Right atrium auricular region (tissue), 2 donors: ENCODE data around the gene MRPS14. TPM values are rescaled to one million over a fixed set of nuclear protein-coding genes. Genes with fewer than 3 reads are reported as not detected.
"Not testable (repeated sequence)": the region's sequence is repeated elsewhere in the genome, so short reads cannot be mapped to it uniquely, and the experiment has no call there.

Source experiments
- DNase-seq: peaks from one replicate; pipeline ENCODE4 v3.0.0-alpha.2; 2019; ENCODE audit warnings: low spot score
- H3K27ac ChIP-seq, 2 donors: fragments of 200-600 bp; sonication (generic); 1 replicate in 1 of 2; 2 replicates in 1 of 2; pipeline ENCODE4 v1.5.1; 2016 to 2019
- H3K27me3 ChIP-seq, 2 donors: fragments of 200-600 bp; sonication (generic); one replicate each; pipeline versions ENCODE4 v1.5.1 to v1.6.0; 2017 to 2019
- H3K36me3 ChIP-seq: fragments of 200-600 bp; sonication (generic); one replicate; pipeline ENCODE4 v1.5.1; 2016
- H3K4me1 ChIP-seq, 2 donors: fragments of 200-600 bp; sonication (generic); one replicate each; pipeline versions ENCODE4 v1.5.1 to v1.6.0; 2017 to 2019
- H3K4me3 ChIP-seq, 2 donors: fragments of 200-600 bp; sonication (generic); 1 replicate in 1 of 2; 2 replicates in 1 of 2; pipeline ENCODE4 v1.5.1; 2017 to 2019; ENCODE audit warnings: mild to moderate bottlenecking in 1 of 2, moderate library complexity in 1 of 2
- H3K9me3 ChIP-seq, 2 donors: fragments of 200-600 bp; sonication (generic); one replicate each; pipeline ENCODE4 v1.5.1; 2019
- total RNA-seq, 2 donors: library from RNA; depleted of rRNA; stranded (reverse); fragments of >200 nt; gene quantifications; one replicate each; pipeline ENCODE4 v1.1.0, GENCODE V29; 2016
- TF ChIP-seq, protein P1 (sequence below), 2 donors: fragments of 200-600 bp; sonication (generic); IDR thresholded peaks; one replicate each; pipeline ENCODE4 v1.5.1; 2019; ENCODE audit warnings: antibody characterized with exemption in 2 of 2

Gene MRPS14
- total RNA-seq, 2 donors from 2014 or later = 14.8 to 16.7 TPM

DNA sequence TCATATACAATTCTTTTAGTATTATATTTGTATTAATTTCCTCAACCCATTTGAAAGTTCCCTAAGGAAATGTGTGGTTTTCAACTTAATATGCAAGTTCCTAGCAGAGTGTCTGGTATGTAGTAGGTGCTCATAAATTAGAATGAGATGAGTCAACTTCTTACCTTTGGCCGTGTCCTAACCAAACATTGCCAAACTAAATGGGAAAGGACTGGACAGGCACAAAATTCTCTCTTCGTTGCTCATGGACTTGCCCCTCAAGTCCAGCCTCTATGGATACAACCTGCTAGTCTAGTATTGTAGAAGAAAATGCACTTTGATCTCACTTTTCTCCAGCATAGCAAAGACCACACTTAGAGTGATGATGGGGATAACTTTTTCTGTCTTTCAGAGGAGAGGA lies 11.6 kb upstream of the MRPS14 start:
- no peaks in the 10 kb centered on the region for H3K4me1 ChIP-seq
- H3K9me3 ChIP-seq = no peaks in the 10 kb centered on the region
- H3K4me3 ChIP-seq = no peak overlapping the region
- no peak for DNase-seq
- H3K27ac ChIP-seq = no peak overlapping the region
- TF ChIP-seq, protein P1, sequence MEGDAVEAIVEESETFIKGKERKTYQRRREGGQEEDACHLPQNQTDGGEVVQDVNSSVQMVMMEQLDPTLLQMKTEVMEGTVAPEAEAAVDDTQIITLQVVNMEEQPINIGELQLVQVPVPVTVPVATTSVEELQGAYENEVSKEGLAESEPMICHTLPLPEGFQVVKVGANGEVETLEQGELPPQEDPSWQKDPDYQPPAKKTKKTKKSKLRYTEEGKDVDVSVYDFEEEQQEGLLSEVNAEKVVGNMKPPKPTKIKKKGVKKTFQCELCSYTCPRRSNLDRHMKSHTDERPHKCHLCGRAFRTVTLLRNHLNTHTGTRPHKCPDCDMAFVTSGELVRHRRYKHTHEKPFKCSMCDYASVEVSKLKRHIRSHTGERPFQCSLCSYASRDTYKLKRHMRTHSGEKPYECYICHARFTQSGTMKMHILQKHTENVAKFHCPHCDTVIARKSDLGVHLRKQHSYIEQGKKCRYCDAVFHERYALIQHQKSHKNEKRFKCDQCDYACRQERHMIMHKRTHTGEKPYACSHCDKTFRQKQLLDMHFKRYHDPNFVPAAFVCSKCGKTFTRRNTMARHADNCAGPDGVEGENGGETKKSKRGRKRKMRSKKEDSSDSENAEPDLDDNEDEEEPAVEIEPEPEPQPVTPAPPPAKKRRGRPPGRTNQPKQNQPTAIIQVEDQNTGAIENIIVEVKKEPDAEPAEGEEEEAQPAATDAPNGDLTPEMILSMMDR (IDR thresholded peaks at IDR 0.05) = no peak
- no peaks in the 10 kb centered on the region for H3K36me3 ChIP-seq
- no peaks in the 10 kb centered on the region for H3K27me3 ChIP-seq

DNA sequence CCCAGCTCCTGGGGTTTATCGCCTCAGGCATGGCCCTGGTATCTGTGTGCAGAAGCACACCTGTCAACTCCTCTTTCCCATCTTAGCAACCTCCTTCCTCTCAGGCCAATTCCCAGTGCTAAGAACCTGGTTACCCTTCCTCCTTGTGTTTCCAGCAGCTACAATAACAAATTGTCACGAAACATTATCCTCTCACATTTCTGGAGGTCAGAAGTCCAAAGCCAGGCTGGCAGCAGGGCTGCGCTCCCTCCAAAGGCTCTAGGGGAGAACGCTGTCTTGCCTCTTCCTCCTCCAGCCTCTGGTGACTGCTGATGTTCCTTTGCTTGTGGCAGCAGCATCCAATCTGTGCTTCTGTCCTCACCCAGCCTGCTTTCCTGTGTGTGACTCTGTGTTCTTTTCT lies 10.7 kb upstream of the MRPS14 start:
- TF ChIP-seq, protein P1 (IDR thresholded peaks at IDR 0.05) = no peak
- Histone ChIP-seq H3K4me1 (no peaks in the 10 kb centered on the region), H3K36me3 (no peaks in the 10 kb centered on the region), H3K4me3 (no peak overlapping the region), H3K27me3 (no peaks in the 10 kb centered on the region), H3K27ac (no peak overlapping the region), H3K9me3 (no peaks in the 10 kb centered on the region)
- no peak for DNase-seq

DNA sequence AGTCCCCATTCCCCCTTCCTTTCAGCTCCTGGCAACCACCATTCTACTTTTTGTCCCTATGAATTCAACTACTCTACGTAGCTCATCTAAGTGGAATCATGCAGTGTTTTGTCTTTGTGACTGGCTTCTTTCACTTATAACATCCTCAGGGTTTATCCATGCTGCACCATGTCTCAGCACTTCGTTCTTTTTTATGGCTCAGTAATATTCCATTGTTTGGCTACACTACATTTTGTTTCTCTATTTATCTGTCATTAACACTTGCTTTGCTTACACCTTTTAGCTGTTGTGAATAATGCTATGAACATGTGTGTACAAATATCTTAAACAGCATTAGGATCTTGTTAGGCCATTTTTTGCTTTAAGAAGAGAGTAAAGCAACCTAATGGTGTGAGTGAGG lies 1.5 kb upstream of the MRPS14 start:
- Histone ChIP-seq H3K27ac (no peak overlapping the region), H3K27me3 (no peaks in the 10 kb centered on the region), H3K36me3 (no peaks in the 10 kb centered on the region), H3K4me1 (peaks cover 0 to 14% of the 10 kb centered on the region in 2 donors), H3K9me3 (no peaks in the 10 kb centered on the region), H3K4me3 (no peak overlapping the region)
- TF ChIP-seq, protein P1 (IDR thresholded peaks at IDR 0.05) = no peak
- DNase-seq = no peak

DNA sequence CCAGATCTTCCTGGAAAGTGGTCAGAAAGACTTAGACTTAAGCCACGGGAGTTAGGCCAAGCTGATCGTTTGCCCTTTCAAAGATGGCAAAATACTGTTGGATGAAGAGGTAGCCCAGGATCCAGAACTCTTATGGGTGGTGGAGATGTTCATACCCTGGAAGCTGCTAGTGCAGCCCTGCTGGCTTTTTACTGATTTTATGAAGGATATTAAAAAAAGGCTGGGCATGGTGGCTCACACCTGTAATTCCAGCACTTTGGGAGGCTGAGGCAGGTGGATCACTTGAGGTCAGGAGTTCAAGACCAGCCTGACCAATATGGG lies 657 bp upstream of the MRPS14 start:
- DNase-seq, H3K27me3 ChIP-seq, H3K9me3 ChIP-seq, H3K36me3 ChIP-seq: not testable (repeated sequence)
- Histone ChIP-seq H3K27ac (peak overlapping the region; percentile 77 to 87), H3K4me3 (peak overlapping the region; percentile 84 to 86), H3K4me1 (peaks cover 0 to 14% of the 10 kb centered on the region in 2 donors)

DNA sequence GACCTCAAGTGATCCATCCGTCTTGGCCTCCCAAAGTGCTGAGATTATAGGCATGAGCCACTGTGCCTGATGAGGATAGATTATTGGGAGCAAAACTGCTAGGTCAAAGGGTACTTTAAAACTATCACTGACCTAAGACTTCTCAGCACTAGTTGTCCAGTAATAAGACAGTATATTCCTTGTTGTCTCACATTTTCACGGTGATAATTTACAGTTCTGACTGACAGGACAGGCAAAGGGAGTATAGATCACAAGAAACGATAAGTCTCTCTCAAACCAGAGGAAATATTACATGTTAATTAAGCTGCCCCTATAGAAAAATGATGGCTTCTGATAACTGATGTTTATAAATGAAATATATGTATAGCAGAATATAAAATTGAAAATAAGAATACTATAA lies 3.7 kb downstream of the MRPS14 start:
- no peak overlapping the region for H3K4me3 ChIP-seq
- H3K9me3 ChIP-seq = no peaks in the 10 kb centered on the region
- DNase-seq = no peak
- H3K27me3 ChIP-seq = no peaks in the 10 kb centered on the region
- TF ChIP-seq, protein P1 (IDR thresholded peaks at IDR 0.05) = no peak
- H3K27ac ChIP-seq = no peak overlapping the region
- H3K36me3 ChIP-seq = peaks cover 35% of the 10 kb centered on the region
- H3K4me1 ChIP-seq = peaks cover 0 to 14% of the 10 kb centered on the region in 2 donors

DNA sequence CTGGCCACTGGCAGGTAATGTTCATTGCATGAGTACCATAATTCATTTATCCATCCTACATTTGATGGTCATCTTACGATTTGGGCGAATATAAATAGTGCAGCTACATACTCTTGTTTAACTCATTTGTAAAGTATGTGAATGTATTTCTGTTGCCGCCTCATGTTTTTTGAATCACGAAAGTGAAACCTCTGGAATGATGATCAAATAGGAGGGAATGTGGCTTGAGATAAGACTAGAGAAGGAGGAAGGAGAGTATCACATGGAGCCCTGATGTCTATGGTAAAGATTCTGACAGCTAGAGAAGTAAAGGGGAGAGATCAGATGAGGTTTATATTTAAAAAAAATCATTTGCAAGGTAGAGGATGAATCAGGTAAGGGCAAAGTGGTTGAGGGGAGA lies 8.0 kb downstream of the MRPS14 start:
- no peak overlapping the region for H3K4me3 ChIP-seq
- TF ChIP-seq, protein P1 (IDR thresholded peaks at IDR 0.05) = no peak
- DNase-seq = no peak
- no peaks in the 10 kb centered on the region for H3K9me3 ChIP-seq
- no peaks in the 10 kb centered on the region for H3K27me3 ChIP-seq
- no peaks in the 10 kb centered on the region for H3K4me1 ChIP-seq
- no peak overlapping the region for H3K27ac ChIP-seq
- peaks cover 72% of the 10 kb centered on the region for H3K36me3 ChIP-seq
